ENCODE data around the gene KIAA0930.

The KIAA0930 gene

GRCh38 chr22:45202333-45203149 lies 38.2 kb downstream of the KIAA0930 start:
- FAIRE-seq = no peak
- DNase-seq (ENCODE audit: insufficient read length, low spot score) = no peak
- no peak for TF ChIP-seq PAX5 (IDR thresholded peaks at IDR 0.05; ENCODE audit: insufficient read depth, low read length, severe bottlenecking)
- no peak for TF ChIP-seq TAF1 (IDR thresholded peaks at IDR 0.05; ENCODE audit: low read depth, low read length)
- TF ChIP-seq POLR2A (IDR thresholded peaks at IDR 0.05; ENCODE audit: low read depth, low read length) = no peak
- TF ChIP-seq POU2F2 (IDR thresholded peaks at IDR 0.05; ENCODE audit: low read depth, low read length) = no peak
- no peak for TF ChIP-seq POLR2AphosphoS5 (IDR thresholded peaks at IDR 0.05; ENCODE audit: low read depth, low read length)
- no peak for TF ChIP-seq SPI1 (IDR thresholded peaks at IDR 0.05; ENCODE audit: low read depth, low read length)

GRCh38 chr22:45201678-45202332 lies 38.9 kb downstream of the KIAA0930 start:
- TF ChIP-seq POLR2A (IDR thresholded peaks at IDR 0.05; ENCODE audit: low read depth, low read length) (no peak), TAF1 (IDR thresholded peaks at IDR 0.05; ENCODE audit: low read depth, low read length) (no peak), POU2F2 (IDR thresholded peaks at IDR 0.05; ENCODE audit: low read depth, low read length) (no peak), SPI1 (IDR thresholded peaks at IDR 0.05; ENCODE audit: low read depth, low read length) (no peak), POLR2AphosphoS5 (IDR thresholded peaks at IDR 0.05; ENCODE audit: low read depth, low read length) (no peak), PAX5 (IDR thresholded peaks at IDR 0.05; ENCODE audit: insufficient read depth, low read length, severe bottlenecking) (no peak)
- DNase-seq (ENCODE audit: insufficient read length, low spot score) = no peak
- FAIRE-seq = no peak

- DNase-seq (ENCODE audit: insufficient read length, low spot score) (no peak), FAIRE-seq (no peak)
- TF ChIP-seq TAF1 (IDR thresholded peaks at IDR 0.05; ENCODE audit: low read depth, low read length) (no peak), POU2F2 (IDR thresholded peaks at IDR 0.05; ENCODE audit: low read depth, low read length) (no peak), SPI1 (IDR thresholded peaks at IDR 0.05; ENCODE audit: low read depth, low read length) (no peak), PAX5 (IDR thresholded peaks at IDR 0.05; ENCODE audit: insufficient read depth, low read length, severe bottlenecking) (no peak), POLR2A (IDR thresholded peaks at IDR 0.05; ENCODE audit: low read depth, low read length) (no peak), POLR2AphosphoS5 (IDR thresholded peaks at IDR 0.05; ENCODE audit: low read depth, low read length) (no peak)
Observed at GRCh38 chr22:45200860-45201511, 39.7 kb downstream of the KIAA0930 start.

GRCh38 chr22:45200230-45200629 lies 40.5 kb downstream of the KIAA0930 start:
- no peak for FAIRE-seq
- no peak for DNase-seq (ENCODE audit: insufficient read length, low spot score)
- TF ChIP-seq POU2F2 (IDR thresholded peaks at IDR 0.05; ENCODE audit: low read depth, low read length) (no peak), TAF1 (IDR thresholded peaks at IDR 0.05; ENCODE audit: low read depth, low read length) (no peak), POLR2AphosphoS5 (IDR thresholded peaks at IDR 0.05; ENCODE audit: low read depth, low read length) (no peak), SPI1 (IDR thresholded peaks at IDR 0.05; ENCODE audit: low read depth, low read length) (no peak), PAX5 (IDR thresholded peaks at IDR 0.05; ENCODE audit: insufficient read depth, low read length, severe bottlenecking) (no peak), POLR2A (IDR thresholded peaks at IDR 0.05; ENCODE audit: low read depth, low read length) (no peak)

- DNase-seq (ENCODE audit: insufficient read length, low spot score) (no peak), FAIRE-seq (no peak)
- TF ChIP-seq POLR2AphosphoS5 (IDR thresholded peaks at IDR 0.05; ENCODE audit: low read depth, low read length) = no peak
- TF ChIP-seq POLR2A (IDR thresholded peaks at IDR 0.05; ENCODE audit: low read depth, low read length) = no peak
- TF ChIP-seq TAF1 (IDR thresholded peaks at IDR 0.05; ENCODE audit: low read depth, low read length) = no peak
- no peak for TF ChIP-seq SPI1 (IDR thresholded peaks at IDR 0.05; ENCODE audit: low read depth, low read length)
Observed at GRCh38 chr22:45199723-45200122, 41.0 kb downstream of the KIAA0930 start.

GRCh38 chr22:45198463-45198795 lies 42.3 kb downstream of the KIAA0930 start:
- DNase-seq (ENCODE audit: insufficient read length, low spot score) = no peak
- FAIRE-seq = no peak
- TF ChIP-seq TAF1 (IDR thresholded peaks at IDR 0.05; ENCODE audit: low read depth, low read length) (no peak), SPI1 (IDR thresholded peaks at IDR 0.05; ENCODE audit: low read depth, low read length) (no peak), POU2F2 (IDR thresholded peaks at IDR 0.05; ENCODE audit: low read depth, low read length) (no peak), POLR2AphosphoS5 (IDR thresholded peaks at IDR 0.05; ENCODE audit: low read depth, low read length) (no peak), POLR2A (IDR thresholded peaks at IDR 0.05; ENCODE audit: low read depth, low read length) (no peak), PAX5 (IDR thresholded peaks at IDR 0.05; ENCODE audit: insufficient read depth, low read length, severe bottlenecking) (no peak)

- TF ChIP-seq TAF1 (IDR thresholded peaks at IDR 0.05; ENCODE audit: low read depth, low read length) = no peak
- FAIRE-seq (no peak), DNase-seq (ENCODE audit: insufficient read length, low spot score) (no peak)
Observed at GRCh38 chr22:45197606-45198462, 42.9 kb downstream of the KIAA0930 start.

GRCh38 chr22:45196926-45197605 lies 43.6 kb downstream of the KIAA0930 start:
- DNase-seq (ENCODE audit: insufficient read length, low spot score) = no peak
- FAIRE-seq = no peak
- no peak for TF ChIP-seq PAX5 (IDR thresholded peaks at IDR 0.05; ENCODE audit: insufficient read depth, low read length, severe bottlenecking)
- TF ChIP-seq POLR2A (IDR thresholded peaks at IDR 0.05; ENCODE audit: low read depth, low read length) = no peak
- TF ChIP-seq TAF1 (IDR thresholded peaks at IDR 0.05; ENCODE audit: low read depth, low read length) = no peak
- TF ChIP-seq SPI1 (IDR thresholded peaks at IDR 0.05; ENCODE audit: low read depth, low read length) = no peak
- no peak for TF ChIP-seq POLR2AphosphoS5 (IDR thresholded peaks at IDR 0.05; ENCODE audit: low read depth, low read length)
- TF ChIP-seq POU2F2 (IDR thresholded peaks at IDR 0.05; ENCODE audit: low read depth, low read length) = no peak
